C4-2B (cell line): Measurements from ENCODE around the gene PPP1R14C.

Experiments used
- ZFX ChIP-seq: fragments of 450-650 bp; IDR thresholded peaks from 2 replicates; pipeline ENCODE4 v1.6.1; 2017
- TF ChIP-seq, protein P1 (sequence below): fragments of 450-650 bp; conservative IDR thresholded peaks from 2 replicates; pipeline ENCODE4 v1.5.1; 2017; ENCODE audit warnings: mild to moderate bottlenecking

DNA sequence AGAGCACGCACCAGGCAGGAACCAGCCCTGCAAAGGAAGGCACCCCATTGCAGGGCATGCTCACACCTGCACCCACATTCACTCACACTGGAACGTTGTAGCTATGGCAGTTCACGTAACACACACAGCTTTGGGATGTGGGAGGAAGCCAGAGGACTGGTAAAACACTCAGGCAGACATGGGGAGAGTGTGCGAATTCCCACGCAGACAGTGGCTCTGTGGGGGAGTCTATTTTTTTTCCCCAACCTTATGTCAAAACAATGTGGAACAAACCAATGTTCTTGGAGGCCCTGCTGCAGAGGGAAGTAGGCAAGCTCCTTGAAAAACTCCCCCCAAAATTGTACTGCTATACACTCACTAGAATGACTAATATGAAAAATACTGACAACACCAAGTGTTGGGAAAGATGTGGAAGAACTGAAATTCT, 91.0 kb downstream of the PPP1R14C start:
- TF ChIP-seq, protein P1, sequence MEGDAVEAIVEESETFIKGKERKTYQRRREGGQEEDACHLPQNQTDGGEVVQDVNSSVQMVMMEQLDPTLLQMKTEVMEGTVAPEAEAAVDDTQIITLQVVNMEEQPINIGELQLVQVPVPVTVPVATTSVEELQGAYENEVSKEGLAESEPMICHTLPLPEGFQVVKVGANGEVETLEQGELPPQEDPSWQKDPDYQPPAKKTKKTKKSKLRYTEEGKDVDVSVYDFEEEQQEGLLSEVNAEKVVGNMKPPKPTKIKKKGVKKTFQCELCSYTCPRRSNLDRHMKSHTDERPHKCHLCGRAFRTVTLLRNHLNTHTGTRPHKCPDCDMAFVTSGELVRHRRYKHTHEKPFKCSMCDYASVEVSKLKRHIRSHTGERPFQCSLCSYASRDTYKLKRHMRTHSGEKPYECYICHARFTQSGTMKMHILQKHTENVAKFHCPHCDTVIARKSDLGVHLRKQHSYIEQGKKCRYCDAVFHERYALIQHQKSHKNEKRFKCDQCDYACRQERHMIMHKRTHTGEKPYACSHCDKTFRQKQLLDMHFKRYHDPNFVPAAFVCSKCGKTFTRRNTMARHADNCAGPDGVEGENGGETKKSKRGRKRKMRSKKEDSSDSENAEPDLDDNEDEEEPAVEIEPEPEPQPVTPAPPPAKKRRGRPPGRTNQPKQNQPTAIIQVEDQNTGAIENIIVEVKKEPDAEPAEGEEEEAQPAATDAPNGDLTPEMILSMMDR = no peak
- no peak for TF ChIP-seq ZFX
